Loucy (cell line): ENCODE measurements around the gene SORCS1.
A peak's percentile ranks its signal among the peaks of the same experiment; 100 is the strongest.

ENCODE experiments used
- H2AFZ ChIP-seq: fragments of 200-600 bp; sonication (generic); 2 replicates; pipeline ENCODE4 v1.6.0; 2016; ENCODE audit warnings: antibody characterized with exemption, mild to moderate bottlenecking, low read length, moderate library complexity
- H3F3A ChIP-seq: fragments of 200-600 bp; 2 replicates; pipeline ENCODE4 v1.6.0; 2016; ENCODE audit warnings: antibody characterized with exemption, low read depth, mild to moderate bottlenecking
- H3K27me3 ChIP-seq: fragments of 200-600 bp; sonication (generic); 2 replicates; pipeline ENCODE4 v1.6.1; 2014; ENCODE audit warnings: low read length, mild to moderate bottlenecking; ENCODE audit not compliant: insufficient read depth, poor library complexity, severe bottlenecking
- H3K36me3 ChIP-seq: fragments of 200-600 bp; sonication (generic); 2 replicates; pipeline ENCODE4 v1.6.1; 2016; ENCODE audit warnings: low read length; ENCODE audit not compliant: insufficient read depth
- H3K4me1 ChIP-seq: fragments of 200-600 bp; sonication (generic); 2 replicates; pipeline ENCODE4 v1.5.1; 2014; ENCODE audit warnings: low read length, mild to moderate bottlenecking; ENCODE audit not compliant: insufficient read depth, poor library complexity, severe bottlenecking
- H3K4me2 ChIP-seq: fragments of 200-600 bp; sonication (generic); 2 replicates; pipeline ENCODE4 v1.6.0; 2014; ENCODE audit warnings: antibody characterized with exemption, low read length, low read depth, mild to moderate bottlenecking; ENCODE audit not compliant: poor library complexity, severe bottlenecking
- H3K4me3 ChIP-seq: fragments of 200-600 bp; sonication (generic); 2 replicates; pipeline ENCODE4 v1.5.1; 2014; ENCODE audit warnings: low read length, mild to moderate bottlenecking, mixed read lengths; ENCODE audit not compliant: poor library complexity, severe bottlenecking
- H3K79me2 ChIP-seq: fragments of 200-600 bp; sonication (generic); 2 replicates; pipeline ENCODE4 v1.6.1; 2014; ENCODE audit warnings: low read length; ENCODE audit not compliant: insufficient read depth
- H3K9ac ChIP-seq: fragments of 200-600 bp; sonication (generic); 2 replicates; pipeline ENCODE4 v1.6.0; 2014; ENCODE audit warnings: mild to moderate bottlenecking, low read depth, low read length, moderate library complexity; ENCODE audit not compliant: poor library complexity, severe bottlenecking
- H3K9me2 ChIP-seq: fragments of 200-600 bp; sonication (generic); replicated peaks from 2 replicates; pipeline ENCODE4 v1.6.1; 2016; ENCODE audit warnings: low read depth, low read length, mixed read lengths
- H3K9me3 ChIP-seq: fragments of 200-600 bp; sonication (generic); 2 replicates; pipeline ENCODE4 v1.6.1; 2014; ENCODE audit warnings: mild to moderate bottlenecking, antibody characterized with exemption, low read length, low read depth; ENCODE audit not compliant: insufficient read depth
- H4K20me1 ChIP-seq: fragments of 200-600 bp; sonication (generic); 2 replicates; pipeline ENCODE4 v1.6.0; 2014; ENCODE audit warnings: antibody characterized with exemption, low read length, mild to moderate bottlenecking; ENCODE audit not compliant: insufficient read depth, poor library complexity, severe bottlenecking
- EZH2phosphoT487 ChIP-seq: fragments of 200-600 bp; IDR thresholded peaks from 2 replicates; pipeline ENCODE4 v1.6.1; 2018; ENCODE audit warnings: antibody characterized with exemption, mild to moderate bottlenecking, moderate library complexity, borderline replicate concordance
- TF ChIP-seq, protein P1 (sequence below): fragments of 200-600 bp; sonication (generic); conservative IDR thresholded peaks from 2 replicates; pipeline ENCODE4 v1.5.1; 2014; ENCODE audit warnings: mild to moderate bottlenecking, antibody characterized with exemption, low read length

Gene SORCS1

DNA sequence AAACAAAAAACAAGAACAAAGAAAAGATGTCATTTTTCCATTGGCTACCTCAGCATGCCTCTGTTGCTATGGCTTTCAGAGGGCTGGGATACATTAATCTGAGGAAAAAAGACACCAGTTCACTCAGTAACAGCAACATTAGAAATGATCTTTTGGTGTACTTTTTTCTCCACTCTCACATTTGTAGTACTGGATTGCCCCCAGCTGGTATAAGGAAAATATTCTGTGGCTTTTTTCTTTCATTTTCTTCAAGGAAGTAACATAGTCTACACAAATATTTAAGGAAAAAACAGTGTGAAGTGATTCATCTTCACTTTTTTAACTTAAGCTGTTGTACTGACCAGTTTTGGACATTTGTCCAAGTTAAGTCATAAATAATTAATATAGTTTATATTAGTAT is 482.3 kb downstream of the SORCS1 start:
- Histone ChIP-seq H3K4me2 (no peak overlapping the region), H3K4me3 (no peak overlapping the region), H3K79me2 (no peaks in the 10 kb centered on the region), H3K27me3 (no peaks in the 10 kb centered on the region), H4K20me1 (no peaks in the 10 kb centered on the region), H3K9me2 (no peaks in the 10 kb centered on the region), H3K9me3 (no peaks in the 10 kb centered on the region), H3K9ac (no peak overlapping the region), H3F3A (no peaks in the 10 kb centered on the region), H3K36me3 (no peaks in the 10 kb centered on the region), H3K4me1 (no peaks in the 10 kb centered on the region), H2AFZ (no peak overlapping the region)
- TF ChIP-seq, protein P1, sequence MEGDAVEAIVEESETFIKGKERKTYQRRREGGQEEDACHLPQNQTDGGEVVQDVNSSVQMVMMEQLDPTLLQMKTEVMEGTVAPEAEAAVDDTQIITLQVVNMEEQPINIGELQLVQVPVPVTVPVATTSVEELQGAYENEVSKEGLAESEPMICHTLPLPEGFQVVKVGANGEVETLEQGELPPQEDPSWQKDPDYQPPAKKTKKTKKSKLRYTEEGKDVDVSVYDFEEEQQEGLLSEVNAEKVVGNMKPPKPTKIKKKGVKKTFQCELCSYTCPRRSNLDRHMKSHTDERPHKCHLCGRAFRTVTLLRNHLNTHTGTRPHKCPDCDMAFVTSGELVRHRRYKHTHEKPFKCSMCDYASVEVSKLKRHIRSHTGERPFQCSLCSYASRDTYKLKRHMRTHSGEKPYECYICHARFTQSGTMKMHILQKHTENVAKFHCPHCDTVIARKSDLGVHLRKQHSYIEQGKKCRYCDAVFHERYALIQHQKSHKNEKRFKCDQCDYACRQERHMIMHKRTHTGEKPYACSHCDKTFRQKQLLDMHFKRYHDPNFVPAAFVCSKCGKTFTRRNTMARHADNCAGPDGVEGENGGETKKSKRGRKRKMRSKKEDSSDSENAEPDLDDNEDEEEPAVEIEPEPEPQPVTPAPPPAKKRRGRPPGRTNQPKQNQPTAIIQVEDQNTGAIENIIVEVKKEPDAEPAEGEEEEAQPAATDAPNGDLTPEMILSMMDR = peak; percentile 28; the same call in 1 of the 2 replicates
- TF ChIP-seq EZH2phosphoT487 = no peak

DNA sequence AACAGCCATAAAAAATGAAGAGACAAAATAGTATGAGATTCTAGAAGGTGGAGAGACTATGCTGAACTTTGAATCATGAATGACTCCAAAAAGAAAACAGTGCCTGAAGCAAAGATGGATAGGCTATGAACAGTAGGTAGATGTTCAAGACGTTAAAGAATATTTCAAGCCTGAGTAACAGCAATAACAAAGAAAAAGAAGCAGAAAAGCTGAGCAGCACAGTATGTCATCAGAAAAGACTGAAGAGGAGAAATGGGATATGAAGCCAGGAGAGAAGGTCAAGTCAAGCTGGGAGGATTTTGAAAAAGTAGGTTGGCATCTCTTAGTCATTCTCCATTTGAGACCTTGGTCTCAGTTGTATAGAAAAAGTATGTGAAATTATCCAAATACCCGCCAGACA is 484.4 kb downstream of the SORCS1 start:
- H3K4me2 ChIP-seq = no peak overlapping the region
- no peaks in the 10 kb centered on the region for H3K9me3 ChIP-seq
- H3K9me2 ChIP-seq = no peaks in the 10 kb centered on the region
- H3K4me1 ChIP-seq = no peaks in the 10 kb centered on the region
- no peaks in the 10 kb centered on the region for H3K36me3 ChIP-seq
- TF ChIP-seq, protein P1 = no peak
- TF ChIP-seq EZH2phosphoT487 = no peak
- H3K4me3 ChIP-seq = no peak overlapping the region
- H3F3A ChIP-seq = no peaks in the 10 kb centered on the region
- H3K79me2 ChIP-seq = no peaks in the 10 kb centered on the region
- no peaks in the 10 kb centered on the region for H4K20me1 ChIP-seq
- H3K27me3 ChIP-seq = no peaks in the 10 kb centered on the region
- H2AFZ ChIP-seq = no peak overlapping the region
- no peak overlapping the region for H3K9ac ChIP-seq

DNA sequence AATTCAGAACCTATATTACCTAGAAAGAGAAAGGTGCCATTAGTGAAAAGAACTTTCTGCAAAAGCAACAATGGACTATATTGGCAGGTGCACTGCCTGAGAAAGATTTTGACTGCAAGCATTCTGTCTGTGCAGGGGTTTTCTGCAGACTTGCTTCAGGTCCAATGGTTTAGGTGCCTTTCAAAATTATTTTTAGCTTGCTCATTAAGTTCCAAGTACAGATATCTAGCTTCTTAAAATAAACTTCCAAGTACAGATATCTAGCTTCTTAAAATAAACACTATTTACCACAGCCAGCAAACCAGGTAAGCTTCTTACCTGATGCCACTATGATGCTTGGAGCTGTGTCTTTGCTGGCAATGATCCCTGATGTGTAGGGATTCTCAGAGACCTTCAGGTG is 485.2 kb downstream of the SORCS1 start:
- Histone ChIP-seq H3K9me3 (no peaks in the 10 kb centered on the region), H3K79me2 (no peaks in the 10 kb centered on the region), H2AFZ (no peak overlapping the region), H3K4me3 (no peak overlapping the region), H3K4me1 (no peaks in the 10 kb centered on the region), H3F3A (no peaks in the 10 kb centered on the region), H3K27me3 (no peaks in the 10 kb centered on the region), H4K20me1 (no peaks in the 10 kb centered on the region), H3K4me2 (no peak overlapping the region), H3K36me3 (no peaks in the 10 kb centered on the region), H3K9me2 (no peaks in the 10 kb centered on the region), H3K9ac (no peak overlapping the region)
- TF ChIP-seq EZH2phosphoT487 = no peak
- TF ChIP-seq, protein P1 = no peak
